Measurements from ENCODE around the gene ELOA2.
"Not testable (repeated sequence)": the region's sequence is repeated elsewhere in the genome, so short reads cannot be mapped to it uniquely, and the experiment has no call there.

Gene ELOA2, protein sequence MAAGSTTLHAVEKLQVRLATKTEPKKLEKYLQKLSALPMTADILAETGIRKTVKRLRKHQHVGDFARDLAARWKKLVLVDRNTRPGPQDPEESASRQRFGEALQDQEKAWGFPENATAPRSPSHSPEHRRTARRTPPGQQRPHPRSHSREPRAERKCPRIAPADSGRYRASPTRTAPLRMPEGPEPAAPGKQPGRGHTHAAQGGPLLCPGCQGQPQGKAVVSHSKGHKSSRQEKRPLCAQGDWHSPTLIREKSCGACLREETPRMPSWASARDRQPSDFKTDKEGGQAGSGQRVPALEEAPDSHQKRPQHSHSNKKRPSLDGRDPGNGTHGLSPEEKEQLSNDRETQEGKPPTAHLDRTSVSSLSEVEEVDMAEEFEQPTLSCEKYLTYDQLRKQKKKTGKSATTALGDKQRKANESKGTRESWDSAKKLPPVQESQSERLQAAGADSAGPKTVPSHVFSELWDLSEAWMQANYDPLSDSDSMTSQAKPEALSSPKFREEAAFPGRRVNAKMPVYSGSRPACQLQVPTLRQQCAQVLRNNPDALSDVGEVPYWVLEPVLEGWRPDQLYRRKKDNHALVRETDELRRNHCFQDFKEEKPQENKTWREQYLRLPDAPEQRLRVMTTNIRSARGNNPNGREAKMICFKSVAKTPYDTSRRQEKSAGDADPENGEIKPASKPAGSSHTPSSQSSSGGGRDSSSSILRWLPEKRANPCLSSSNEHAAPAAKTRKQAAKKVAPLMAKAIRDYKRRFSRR

GRCh38 chr18:47035156-47035671, at the start of gene ELOA2:
TSS of gene ELOA2 (minus strand) at chr18:47035621. CDS start at chr18:47035264, 357 bp downstream.
- DNase-seq = no peak

- no peak for DNase-seq
Observed at GRCh38 chr18:47081578-47081977, 46.2 kb upstream of the ELOA2 start.

DNA sequence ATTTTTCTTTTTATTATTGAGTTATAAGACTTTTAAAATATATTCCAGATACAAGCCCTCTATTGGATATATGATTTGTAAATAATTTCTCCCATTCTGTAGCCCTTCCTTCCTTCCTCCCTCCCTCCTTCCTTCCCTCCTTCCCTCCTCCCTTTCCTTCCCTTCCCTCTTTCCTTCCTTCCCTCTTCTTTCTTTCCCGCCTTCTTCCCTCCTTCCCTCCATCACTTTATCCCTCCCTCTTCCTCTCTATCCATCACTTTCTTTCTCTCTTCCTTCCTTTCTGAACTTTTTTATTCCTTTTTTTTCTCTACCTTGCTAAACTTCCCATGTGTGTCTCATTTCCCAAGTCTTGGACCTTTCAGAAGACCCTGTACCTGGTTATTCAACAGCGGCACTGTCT, 45.5 kb upstream of the ELOA2 start:
- DNase-seq = no peak

- no peak for DNase-seq
Observed at GRCh38 chr18:47077111-47077510, 41.7 kb upstream of the ELOA2 start.

DNA sequence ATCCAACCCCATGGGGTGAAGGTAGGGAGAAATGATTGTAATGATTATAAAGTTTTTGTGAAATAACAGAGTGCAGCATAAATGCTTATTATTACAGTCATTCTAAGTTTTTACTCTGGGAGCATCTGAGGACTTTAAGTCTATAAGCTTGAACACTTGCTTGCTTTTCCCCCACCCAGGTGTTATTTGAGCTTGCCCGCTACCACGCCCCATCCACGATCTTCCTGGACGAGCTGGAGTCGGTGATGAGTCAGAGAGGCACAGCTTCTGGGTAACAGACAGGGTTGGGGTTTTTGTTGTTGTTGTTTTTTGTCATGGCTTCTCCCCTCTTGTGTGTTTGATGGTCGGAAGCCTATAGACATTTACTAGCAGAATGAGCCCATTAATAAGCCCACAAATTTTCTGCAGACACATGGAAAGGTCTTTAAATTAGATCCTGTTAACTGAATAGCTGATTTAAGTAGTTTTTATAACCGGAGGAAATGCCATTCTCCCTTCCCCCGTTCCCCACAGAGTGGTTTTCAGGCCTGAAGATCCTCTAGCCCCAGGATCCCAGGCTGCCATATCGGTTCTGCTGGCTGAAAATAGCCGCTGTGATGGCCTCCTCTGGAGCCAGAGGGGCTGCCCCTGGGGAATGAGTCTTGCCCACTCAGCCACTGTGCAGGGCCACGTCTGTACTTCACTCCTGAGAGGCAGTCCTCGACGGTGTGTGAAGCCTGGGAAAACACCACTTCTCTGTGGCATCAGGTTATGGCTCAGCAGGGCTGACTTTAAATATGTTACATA, 39.9 kb upstream of the ELOA2 start:
- no peak for DNase-seq

DNA sequence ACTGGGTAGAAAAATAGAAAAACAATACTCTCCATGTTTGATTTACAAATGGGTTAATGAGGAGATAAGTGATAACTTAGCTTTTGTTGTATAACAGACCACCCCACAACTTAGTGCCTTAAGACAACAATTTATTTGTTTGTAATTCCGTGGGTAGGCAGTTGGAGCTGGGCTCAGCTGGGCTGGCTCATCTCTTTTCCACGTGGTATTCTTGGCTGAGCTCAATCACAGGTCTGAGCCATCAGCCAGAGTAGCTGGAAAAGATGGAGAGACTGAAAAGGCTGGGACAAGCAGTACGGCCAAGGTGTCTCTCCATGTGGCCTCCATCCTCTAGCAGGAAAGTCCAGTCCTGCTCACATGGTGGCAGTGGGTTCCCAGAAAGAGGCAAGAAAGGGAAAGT, 32.2 kb upstream of the ELOA2 start:
- DNase-seq = no peak

GRCh38 chr18:47063096-47063495, 27.7 kb upstream of the ELOA2 start:
- DNase-seq = no peak

DNA sequence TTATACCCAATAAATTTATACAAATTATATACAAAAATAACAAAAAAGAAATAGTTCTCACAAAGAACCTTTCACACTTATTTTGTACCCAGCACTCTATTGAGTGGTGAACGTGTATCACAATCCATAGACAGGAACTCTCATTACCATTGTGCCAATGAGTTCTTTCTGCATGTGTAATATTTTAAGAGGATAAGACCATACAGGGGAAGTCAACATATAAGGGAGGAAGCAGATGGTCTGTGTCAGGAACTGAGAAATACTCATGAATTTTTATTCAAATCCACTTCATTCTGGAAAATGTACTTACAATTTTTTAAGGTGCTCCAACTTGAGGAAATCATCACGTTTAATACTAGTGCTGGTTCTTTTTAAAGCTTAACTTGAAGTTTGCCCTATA, 27.1 kb upstream of the ELOA2 start:
- DNase-seq = no peak

- DNase-seq = no peak
Observed at GRCh38 chr18:47054369-47054768, 18.9 kb upstream of the ELOA2 start.

DNA sequence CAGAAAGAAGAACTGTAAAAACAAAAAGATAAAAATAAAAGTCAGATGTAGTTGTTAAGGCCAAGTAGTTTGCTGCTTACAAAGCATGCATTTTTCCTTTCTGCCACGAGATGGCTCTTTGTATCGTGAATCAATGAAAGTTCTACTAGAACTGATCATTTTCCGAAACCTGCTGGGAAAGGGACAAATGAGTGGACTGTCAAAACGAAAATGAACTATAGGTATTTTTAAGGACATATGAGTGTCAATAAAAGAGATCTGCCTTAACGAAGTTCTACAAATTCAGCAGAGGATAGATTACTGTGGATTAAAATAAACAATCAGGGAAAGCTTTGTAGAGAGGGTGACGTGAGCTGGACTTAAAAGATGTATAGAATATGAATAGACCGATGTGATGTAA, 15.0 kb upstream of the ELOA2 start:
- DNase-seq = no peak

DNA sequence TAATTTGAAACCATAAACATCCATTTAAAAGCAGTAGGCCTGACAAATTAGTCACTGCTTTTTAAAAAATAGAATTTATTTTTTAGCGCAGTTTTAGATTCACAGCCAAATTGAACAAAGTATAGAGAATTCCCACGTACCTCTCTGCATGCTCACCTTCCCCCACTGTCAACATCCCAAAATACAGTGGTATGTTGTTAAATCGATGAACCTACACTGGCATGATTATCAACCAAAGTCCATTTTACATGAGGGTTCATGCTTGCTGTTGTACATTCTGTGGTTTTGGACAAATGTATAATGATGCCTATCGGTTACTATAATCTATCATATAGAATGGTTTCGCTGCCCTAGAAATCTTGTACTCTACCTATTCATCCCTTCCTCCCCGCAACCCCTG, 5.6 kb upstream of the ELOA2 start:
- DNase-seq = no peak

DNA sequence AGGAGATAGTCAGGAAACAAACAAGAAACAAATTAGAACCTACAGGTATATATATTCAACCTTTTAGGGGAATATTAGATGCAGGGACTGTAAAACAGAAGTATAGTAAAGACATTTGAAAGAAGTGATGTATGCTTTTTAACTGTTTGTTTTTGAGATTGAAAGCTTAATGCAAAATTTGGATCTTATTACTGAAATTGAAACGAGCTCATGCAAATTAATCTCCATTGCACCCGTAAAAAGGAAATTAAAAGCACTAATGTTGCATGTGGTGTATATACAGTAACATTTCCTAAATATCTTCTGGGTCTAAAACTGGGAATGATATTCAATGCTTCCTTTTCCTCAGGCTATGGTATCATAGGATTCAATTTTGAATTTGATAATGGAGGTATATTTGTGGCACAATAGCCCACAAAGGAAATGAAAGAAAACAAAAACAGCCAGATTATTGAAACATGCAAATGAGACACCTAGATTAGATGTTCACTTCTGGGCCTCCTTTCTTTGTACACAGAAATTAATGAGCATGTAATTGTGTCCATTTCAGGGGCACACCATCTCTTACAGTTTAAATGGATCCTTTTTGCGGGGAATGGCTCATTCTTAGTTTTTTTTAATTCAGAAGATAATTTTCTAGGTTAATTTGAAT, 1.6 kb upstream of the ELOA2 start:
- no peak for DNase-seq

DNA sequence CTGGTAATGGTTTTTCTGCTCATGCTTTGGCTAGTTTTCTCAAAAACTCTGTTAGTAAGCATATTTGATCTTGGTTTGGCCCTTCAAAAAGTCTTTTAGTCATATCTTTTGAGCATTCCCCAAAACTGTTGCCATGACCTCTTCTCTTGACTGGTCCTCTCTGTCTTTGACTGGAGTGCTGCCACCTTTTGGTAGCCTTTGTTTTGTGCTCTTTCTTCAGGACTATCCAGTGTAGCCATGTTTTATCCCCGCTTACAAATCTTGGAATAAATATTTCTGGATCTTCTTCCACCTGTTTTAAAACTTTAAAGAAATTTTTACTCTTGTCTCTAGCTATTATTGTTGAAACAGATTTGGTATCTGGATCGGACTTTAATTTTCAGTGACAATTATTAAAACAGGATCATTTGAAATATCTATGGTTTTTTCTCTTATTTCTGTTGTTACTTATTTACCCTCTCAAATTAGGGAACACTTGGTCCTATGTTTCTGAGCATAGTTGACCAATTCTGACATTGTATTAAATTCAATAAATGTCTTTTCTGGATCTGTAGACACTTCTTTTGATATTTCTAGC, 965 bp upstream of the ELOA2 start:
- no peak for DNase-seq

DNA sequence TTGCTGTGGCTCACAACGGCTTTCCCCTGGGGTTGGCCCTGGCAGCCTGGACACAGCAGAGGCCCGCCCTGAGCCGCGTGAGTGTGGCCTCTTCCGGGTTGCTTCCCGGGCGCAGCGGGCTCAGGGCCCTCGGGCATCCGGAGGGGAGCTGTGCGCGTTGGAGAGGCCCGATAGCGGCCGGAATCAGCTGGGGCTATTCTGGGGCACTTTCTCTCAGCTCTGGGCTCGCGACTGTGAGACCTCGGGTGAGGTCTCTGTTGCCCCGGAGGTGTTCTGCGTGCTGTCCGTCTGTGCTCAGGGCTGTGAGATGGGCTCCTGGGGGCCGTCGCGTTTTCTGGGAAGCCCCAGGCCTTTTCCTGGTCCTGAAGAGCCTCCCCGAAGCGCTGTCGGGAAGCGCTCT, 830 bp downstream of the ELOA2 start:
- not testable (repeated sequence) for DNase-seq

- no peak for DNase-seq
Observed at GRCh38 chr18:47032945-47033344, 2.5 kb downstream of the ELOA2 start.

- DNase-seq = not testable (repeated sequence)
Observed at GRCh38 chr18:47030887-47031286, 4.5 kb downstream of the ELOA2 start.

GRCh38 chr18:47029684-47030353, 5.6 kb downstream of the ELOA2 start:
- not testable (repeated sequence) for DNase-seq

GRCh38 chr18:47028738-47029137, 6.7 kb downstream of the ELOA2 start:
- not testable (repeated sequence) for DNase-seq

DNA sequence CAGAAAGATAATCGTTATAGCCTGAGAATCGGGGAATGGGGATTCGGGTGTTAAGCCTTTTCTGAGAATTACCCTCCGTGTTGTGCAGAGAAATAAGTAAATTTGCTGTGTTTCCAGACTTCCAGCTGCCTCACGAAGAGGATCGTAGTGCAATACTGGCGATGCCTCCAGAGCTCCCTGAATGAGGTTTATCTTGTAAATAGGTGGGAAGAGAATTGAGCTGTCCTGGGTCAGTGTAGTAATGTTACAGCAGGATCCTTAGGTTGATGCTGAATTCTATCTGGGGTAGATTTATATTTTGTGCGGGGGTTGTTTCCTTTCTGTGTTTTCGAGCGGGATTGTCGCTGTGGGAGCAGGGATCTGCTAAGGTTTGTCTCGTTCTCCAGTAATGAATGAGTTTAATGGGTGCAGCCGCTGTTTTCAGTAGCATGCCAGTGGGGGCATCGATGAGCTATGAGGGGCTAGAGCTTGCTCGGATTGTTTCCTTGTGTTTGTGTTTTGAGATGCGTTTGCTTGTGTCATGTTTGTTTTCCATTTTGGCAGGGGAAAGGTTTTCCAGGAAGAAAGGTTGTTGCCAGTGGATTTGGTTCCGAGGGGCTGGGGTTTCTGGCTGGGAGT, 9.8 kb downstream of the ELOA2 start:
- not testable (repeated sequence) for DNase-seq

- DNase-seq = not testable (repeated sequence)
Observed at GRCh38 chr18:47023769-47024465, 11.5 kb downstream of the ELOA2 start.

GRCh38 chr18:47022821-47023220, 12.6 kb downstream of the ELOA2 start:
- not testable (repeated sequence) for DNase-seq

Measured in NK-92 treated with Interleukin-12 subunit alpha and Interleukin-12 subunit beta, amount 100 ng/mL, for 24 hours (cell line).